NB4 (cell line): ENCODE results near the gene COBL.

Experiments
- DNase-seq: peaks from one replicate; pipeline ENCODE4 v3.0.0; 2010; ENCODE audit warnings: low read depth
- H3K4me3 ChIP-seq: one replicate; pipeline ENCODE4 v1.5.1; 2011; ENCODE audit warnings: mild to moderate bottlenecking, low read depth, low read length, moderate library complexity
- CTCF ChIP-seq: IDR thresholded peaks from one replicate; pipeline ENCODE4 v1.5.1; 2012; ENCODE audit warnings: low read depth, low read length
- MAX ChIP-seq: IDR thresholded peaks from 2 replicates; pipeline ENCODE4 v1.6.1; 2011; ENCODE audit warnings: low read depth, low read length
- MYC ChIP-seq: IDR thresholded peaks from 2 replicates; pipeline ENCODE4 v1.6.1; 2011; ENCODE audit warnings: low read depth, low read length
- POLR2A ChIP-seq: IDR thresholded peaks from 2 replicates; pipeline ENCODE4 v1.6.1; 2011; ENCODE audit warnings: mild to moderate bottlenecking; ENCODE audit not compliant: insufficient read length; ENCODE audit errors: extremely low read depth

Gene COBL

GRCh38 chr7:51344406-51345138 lies 28.0 kb upstream of the COBL start:
- TF ChIP-seq MYC, result no peak
- TF ChIP-seq MAX, result no peak
- TF ChIP-seq CTCF, result no peak
- no peak for TF ChIP-seq POLR2A
- no peak overlapping the region for H3K4me3 ChIP-seq
- no peak for DNase-seq

- H3K4me3 ChIP-seq, result no peak overlapping the region
- no peak for DNase-seq
- TF ChIP-seq POLR2A, result no peak
- no peak for TF ChIP-seq MYC
- TF ChIP-seq MAX, result no peak
- TF ChIP-seq CTCF, result no peak
Observed at GRCh38 chr7:51340936-51341335, 24.3 kb upstream of the COBL start.

- no peak for DNase-seq
- no peak overlapping the region for H3K4me3 ChIP-seq
- no peak for TF ChIP-seq MYC
- no peak for TF ChIP-seq POLR2A
- TF ChIP-seq CTCF, result no peak
- TF ChIP-seq MAX, result no peak
Observed at GRCh38 chr7:51340029-51340838, 23.6 kb upstream of the COBL start.

- no peak for DNase-seq
- TF ChIP-seq CTCF (no peak), POLR2A (no peak), MYC (no peak), MAX (no peak)
- H3K4me3 ChIP-seq, result no peak overlapping the region
Observed at GRCh38 chr7:51335057-51335456, 18.4 kb upstream of the COBL start.

- no peak for DNase-seq
- no peak overlapping the region for H3K4me3 ChIP-seq
- TF ChIP-seq MYC (no peak), POLR2A (no peak), CTCF (no peak), MAX (no peak)
Observed at GRCh38 chr7:51329696-51330263, 13.2 kb upstream of the COBL start.
